Lung (tissue), 12 donors: ENCODE measurements around the gene FBXL16. TPM values are rescaled to one million over a fixed set of nuclear protein-coding genes. Genes with fewer than 3 reads are reported as not detected.
A peak's percentile ranks its signal among the peaks of the same experiment; 100 is the strongest.

Experiments
- ATAC-seq: fragments of 200-7000 bp; cut with Tn5 transposase; one replicate; pipeline ENCODE4 v1.9.1; 2020; ENCODE audit warnings: moderate number of reproducible peaks; ENCODE audit not compliant: insufficient read depth, low FRiP score
- DNase-seq, 3 donors: peaks; one replicate each; pipeline ENCODE4 v3.0.0-alpha.2; 2013 to 2017
- H3K27ac ChIP-seq, 2 donors: one replicate each; pipeline ENCODE4 v1.5.1; 2013; ENCODE audit warnings: mild to moderate bottlenecking in 2 of 2, moderate library complexity in 2 of 2, control low read depth in 1 of 2, inconsistent platforms in 1 of 2, low read depth in 1 of 2, low read length in 1 of 2
- H3K27me3 ChIP-seq, 3 donors: one replicate each; pipeline ENCODE4 v1.5.1; 2013; ENCODE audit warnings: low read length in 2 of 3; ENCODE audit not compliant: control insufficient read depth in 3 of 3, insufficient read depth in 3 of 3
- H3K36me3 ChIP-seq, 4 donors: one replicate each; pipeline ENCODE4 v1.5.1; 2013; ENCODE audit warnings: low read length in 4 of 4, mild to moderate bottlenecking in 1 of 4, moderate library complexity in 1 of 4; ENCODE audit not compliant: control insufficient read depth in 4 of 4, insufficient read depth in 4 of 4
- H3K4me1 ChIP-seq, 5 donors: one replicate each; pipeline ENCODE4 v1.5.1; 2013; ENCODE audit warnings: low read length in 5 of 5, mild to moderate bottlenecking in 2 of 5, moderate library complexity in 1 of 5; ENCODE audit not compliant: control insufficient read depth in 5 of 5, insufficient read depth in 5 of 5
- H3K4me3 ChIP-seq: one replicate; pipeline ENCODE4 v1.5.1; 2013; ENCODE audit warnings: mild to moderate bottlenecking, control low read depth, moderate library complexity
- H3K9ac ChIP-seq, 2 donors: one replicate each; pipeline ENCODE4 v1.5.1; 2013; ENCODE audit warnings: low read length in 2 of 2, control low read depth in 1 of 2; ENCODE audit not compliant: insufficient read depth in 1 of 2
- H3K9me3 ChIP-seq, 4 donors: one replicate each; pipeline ENCODE4 v1.5.1; 2013; ENCODE audit warnings: low read length in 3 of 4, mild to moderate bottlenecking in 1 of 4, moderate library complexity in 1 of 4; ENCODE audit not compliant: control insufficient read depth in 4 of 4, insufficient read depth in 3 of 4
- WGBS, 2 donors: extraction: QIAGEN DNeasy Blood & Tissue Kit; methylation state at CpG; one replicate each; pipeline ENCODE4 v1.1.7; 2013; 5-methylcytosine and 5-hydroxymethylcytosine counted together
- polyA plus RNA-seq, 2 donors: library from polyadenylated mRNA; stranded (reverse); fragments of 200-250 nt; gene quantifications; one replicate each; pipeline ENCODE4 v1.2.1, GENCODE V29; 2013
- total RNA-seq, 2 donors: library from RNA; depleted of rRNA in 1 of 2; stranded (reverse); fragments of >200 nt in 1 of 2; gene quantifications; one replicate each; pipeline ENCODE4 v1.2.1, GENCODE V29; 2014 to 2021
- TF ChIP-seq, protein P1 (sequence below): IDR thresholded peaks from 2 replicates; pipeline ENCODE4 v1.5.1; 2012; ENCODE audit warnings: mild to moderate bottlenecking; ENCODE audit errors: control extremely low read depth, extremely low read depth
- donor health status: control.
- donor health status: control.
- donor health status: Bipolar disorder and iron deficiency.
- donor health status: healthy.
- donor health status: DM: yes; HTN: yes; CAD: no.

The FBXL16 gene
- total and polyA plus RNA-seq, 4 donors: 0.14 to 7.4 (median 2.9) TPM

DNA sequence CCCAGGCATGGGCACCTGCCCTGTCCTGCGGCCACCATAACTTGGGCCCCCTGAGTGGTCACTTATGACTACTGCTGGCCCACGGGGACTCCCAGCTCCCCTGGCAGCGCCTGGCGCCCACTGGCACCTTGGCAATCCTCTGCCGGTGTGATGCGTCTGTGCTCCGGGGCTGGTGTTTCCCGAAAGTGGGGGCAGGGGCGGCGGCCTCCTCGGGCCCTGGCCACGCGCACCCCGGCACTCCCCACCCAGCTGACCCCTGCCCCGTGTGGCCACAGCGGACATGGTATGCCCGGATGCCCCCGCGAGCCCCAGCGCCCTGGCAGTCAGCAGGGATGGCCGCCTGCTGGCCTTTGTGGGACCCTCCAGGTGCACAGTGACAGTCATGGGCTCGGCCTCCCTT, 48.1 kb downstream of the FBXL16 start:
- TF ChIP-seq, protein P1, sequence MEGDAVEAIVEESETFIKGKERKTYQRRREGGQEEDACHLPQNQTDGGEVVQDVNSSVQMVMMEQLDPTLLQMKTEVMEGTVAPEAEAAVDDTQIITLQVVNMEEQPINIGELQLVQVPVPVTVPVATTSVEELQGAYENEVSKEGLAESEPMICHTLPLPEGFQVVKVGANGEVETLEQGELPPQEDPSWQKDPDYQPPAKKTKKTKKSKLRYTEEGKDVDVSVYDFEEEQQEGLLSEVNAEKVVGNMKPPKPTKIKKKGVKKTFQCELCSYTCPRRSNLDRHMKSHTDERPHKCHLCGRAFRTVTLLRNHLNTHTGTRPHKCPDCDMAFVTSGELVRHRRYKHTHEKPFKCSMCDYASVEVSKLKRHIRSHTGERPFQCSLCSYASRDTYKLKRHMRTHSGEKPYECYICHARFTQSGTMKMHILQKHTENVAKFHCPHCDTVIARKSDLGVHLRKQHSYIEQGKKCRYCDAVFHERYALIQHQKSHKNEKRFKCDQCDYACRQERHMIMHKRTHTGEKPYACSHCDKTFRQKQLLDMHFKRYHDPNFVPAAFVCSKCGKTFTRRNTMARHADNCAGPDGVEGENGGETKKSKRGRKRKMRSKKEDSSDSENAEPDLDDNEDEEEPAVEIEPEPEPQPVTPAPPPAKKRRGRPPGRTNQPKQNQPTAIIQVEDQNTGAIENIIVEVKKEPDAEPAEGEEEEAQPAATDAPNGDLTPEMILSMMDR: no peak
- H3K27ac ChIP-seq: no peak overlapping the region
- no peaks in the 10 kb centered on the region for H3K27me3 ChIP-seq
- no peaks in the 10 kb centered on the region for H3K9me3 ChIP-seq
- ATAC-seq (no peak), DNase-seq (no peak)
- no peak overlapping the region for H3K9ac ChIP-seq
- 92 to 96% methylated on average over 22 of the region's 22 CpGs for WGBS, 2 donors
- H3K36me3 ChIP-seq: peaks cover 0 to 35% (median 2%) of the 10 kb centered on the region in 4 donors
- H3K4me1 ChIP-seq: peaks cover 0 to 7% (median 2%) of the 10 kb centered on the region in 5 donors
- no peak overlapping the region for H3K4me3 ChIP-seq

DNA sequence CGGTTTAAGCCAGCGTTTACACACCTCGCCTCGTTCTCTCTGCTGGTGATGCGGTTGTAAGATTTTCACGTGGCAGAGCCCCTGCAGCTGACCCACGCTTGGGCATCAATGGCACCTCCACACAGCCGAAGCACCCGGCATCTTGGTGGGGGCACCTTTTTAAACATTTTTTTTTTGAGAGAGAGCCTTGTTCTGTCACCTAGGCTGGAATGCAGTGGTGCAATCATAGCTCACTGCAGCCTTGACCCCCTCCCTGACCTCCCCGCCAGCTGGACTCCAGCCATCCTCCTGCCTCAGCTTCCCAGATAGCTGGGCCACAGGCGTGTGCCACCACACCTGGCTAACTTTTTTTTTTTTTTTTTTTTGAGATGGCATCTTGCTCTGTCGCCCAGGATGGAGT, 51.6 kb downstream of the FBXL16 start:
- Histone ChIP-seq H3K4me1 (peaks cover 0 to 11% (median 2%) of the 10 kb centered on the region in 5 donors), H3K36me3 (peaks cover 0 to 29% (median 5%) of the 10 kb centered on the region in 4 donors), H3K9me3 (no peaks in the 10 kb centered on the region), H3K9ac (no peak overlapping the region), H3K27me3 (no peaks in the 10 kb centered on the region), H3K27ac (no peak overlapping the region), H3K4me3 (no peak overlapping the region)
- WGBS, 2 donors: 92 to 95% methylated on average over 12 of the region's 12 CpGs
- no peak for DNase-seq
- ATAC-seq: no peak
- TF ChIP-seq, protein P1: no peak

DNA sequence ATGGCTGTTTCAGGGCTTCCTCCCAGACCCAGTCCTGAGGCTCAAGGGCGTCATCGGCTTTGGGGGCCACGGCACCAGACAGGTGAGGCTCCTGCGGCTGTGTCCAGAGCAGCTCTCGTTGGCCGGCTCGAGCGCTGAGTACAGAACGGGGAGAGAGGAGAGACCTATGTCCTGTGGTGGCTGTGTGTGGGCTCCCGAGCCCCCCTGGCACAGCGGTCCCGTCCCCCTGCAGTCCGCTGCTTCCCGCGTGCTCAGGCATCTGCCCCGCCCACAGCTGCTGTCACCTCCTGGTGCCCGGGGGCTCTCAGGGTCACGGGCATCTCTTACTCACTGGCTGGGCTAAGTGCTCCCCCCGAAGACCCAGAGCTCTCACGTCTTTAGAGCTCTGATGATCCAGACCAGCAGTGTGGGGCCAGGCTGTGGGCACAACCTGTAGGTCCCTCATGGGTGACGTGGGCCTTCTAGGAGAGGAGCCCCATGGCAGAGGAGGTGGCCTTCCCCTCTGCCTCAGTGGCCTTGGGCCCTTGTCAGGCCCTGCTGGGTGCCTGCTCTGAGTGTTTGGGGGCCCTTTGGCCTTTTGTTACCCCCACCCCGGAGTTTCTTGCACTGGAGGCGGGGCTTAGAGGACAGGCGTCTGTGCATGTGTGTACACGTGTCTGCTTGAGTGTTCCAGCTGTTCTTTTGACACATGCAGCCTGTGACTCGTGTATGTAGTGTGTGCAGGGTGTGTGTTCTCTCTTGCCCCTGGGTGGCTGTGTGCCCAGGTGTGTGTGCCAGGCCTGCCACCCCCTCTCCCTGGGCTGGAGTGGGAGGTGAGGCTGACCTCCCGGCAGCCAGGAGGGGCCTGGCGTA, 52.9 kb downstream of the FBXL16 start:
- ATAC-seq (no peak), DNase-seq (peak in 2 of 3 donors; percentile 51 to 52)
- Histone ChIP-seq H3K36me3 (peaks cover 0 to 25% (median 5%) of the 10 kb centered on the region in 4 donors), H3K27me3 (no peaks in the 10 kb centered on the region), H3K27ac (no peak overlapping the region), H3K4me3 (no peak overlapping the region), H3K9ac (no peak overlapping the region), H3K9me3 (no peaks in the 10 kb centered on the region), H3K4me1 (peaks cover 0 to 19% (median 7%) of the 10 kb centered on the region in 5 donors)
- TF ChIP-seq, protein P1: no peak
- 82 to 91% methylated on average over 28 of the region's 28 CpGs for WGBS, 2 donors
